ENCODE data around the gene PLXNB2. TPM values are rescaled to one million over a fixed set of nuclear protein-coding genes. Genes with fewer than 3 reads are reported as not detected.

PLXNB2 gene
- polyA plus RNA-seq, 1 of the 3 experiments (the other 2 are of a cell fraction), result 108 TPM

DNA sequence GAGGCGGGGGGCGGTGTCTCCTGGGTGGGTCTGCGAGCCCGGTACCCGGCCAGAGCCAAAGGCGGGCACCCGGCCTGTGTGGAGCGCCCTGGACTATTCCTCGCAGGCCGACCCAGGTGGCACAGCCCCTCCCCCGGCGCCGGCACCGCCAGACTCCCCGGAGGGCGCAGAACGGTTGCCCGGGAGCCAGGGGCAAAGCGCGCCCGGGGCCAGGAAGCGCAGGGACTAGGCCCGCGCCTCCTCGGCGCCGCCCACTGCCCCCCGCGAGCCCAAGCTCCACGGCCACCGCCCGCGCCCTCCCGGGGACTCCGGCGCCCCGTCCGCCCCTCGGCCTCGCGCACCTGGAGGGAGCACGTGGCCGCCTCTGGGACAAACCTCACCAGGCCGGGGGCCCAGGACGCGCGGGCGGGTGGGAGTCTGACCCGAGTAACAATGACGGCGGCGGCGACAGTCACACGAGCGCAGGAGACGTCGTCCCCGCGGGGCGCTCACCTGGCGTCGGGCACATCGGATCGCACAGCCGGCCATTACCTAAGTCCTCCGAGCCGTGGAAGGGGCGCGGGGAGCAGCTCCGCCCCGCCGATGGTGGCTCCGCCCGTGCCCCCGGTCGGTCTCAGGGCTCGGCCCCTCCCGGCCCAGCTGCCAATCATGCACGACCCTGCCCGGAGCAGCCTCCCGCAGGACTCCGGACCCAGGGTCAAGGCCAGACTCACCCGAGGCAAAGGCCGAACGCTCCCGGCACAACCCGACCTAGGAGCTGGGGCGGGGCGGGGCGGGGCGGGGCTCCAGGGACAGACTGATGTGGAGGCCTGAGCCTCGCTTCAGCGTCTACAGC lies 7.4 kb downstream of the PLXNB2 start:
- no peak overlapping the region for H3K4me3 ChIP-seq (ENCODE audit: low read depth in 2 of 2, low read length in 1 of 2)
- no peaks in the 10 kb centered on the region for H3K9me2 ChIP-seq
- H3K27ac ChIP-seq (ENCODE audit: low read depth in 2 of 2, low read length in 1 of 2), result no peak overlapping the region; a peak in 1 of 4 replicates
- no peaks in the 10 kb centered on the region for H3K9me3 ChIP-seq
- H4K20me1 ChIP-seq (ENCODE audit: insufficient read depth), result peaks cover 88% of the 10 kb centered on the region
- CTCF ChIA-PET, result interaction anchor here (0.6 to 3.4 kb wide), 8 partner anchors 24 to 159 kb away, joined by 3 to 19 read pairs (median 4); partner anchors contain the start of gene HDAC10
- H3K4me2 ChIP-seq, result no peak overlapping the region
- no peaks in the 10 kb centered on the region for H3K27me3 ChIP-seq (ENCODE audit: insufficient read depth)
- no peak for DNase-seq
- H3K4me1 ChIP-seq (ENCODE audit: control insufficient read depth in 1 of 2, insufficient read depth in 2 of 2, low read depth in 1 of 2, low read length in 1 of 2), result peaks cover 34 to 44% of the 10 kb centered on the region in 2 experiments; a peak in 3 of 4 replicates
- peaks cover 99% of the 10 kb centered on the region for H3K79me2 ChIP-seq (ENCODE audit: insufficient read depth)
- no peak overlapping the region for H2AFZ ChIP-seq (ENCODE audit: low read depth)
- POLR2A ChIA-PET, result no interaction called here
- TF ChIP-seq MXI1 (IDR thresholded peaks at IDR 0.05; ENCODE audit: low read depth, low read length), result no peak
- TF ChIP-seq, protein P1, sequence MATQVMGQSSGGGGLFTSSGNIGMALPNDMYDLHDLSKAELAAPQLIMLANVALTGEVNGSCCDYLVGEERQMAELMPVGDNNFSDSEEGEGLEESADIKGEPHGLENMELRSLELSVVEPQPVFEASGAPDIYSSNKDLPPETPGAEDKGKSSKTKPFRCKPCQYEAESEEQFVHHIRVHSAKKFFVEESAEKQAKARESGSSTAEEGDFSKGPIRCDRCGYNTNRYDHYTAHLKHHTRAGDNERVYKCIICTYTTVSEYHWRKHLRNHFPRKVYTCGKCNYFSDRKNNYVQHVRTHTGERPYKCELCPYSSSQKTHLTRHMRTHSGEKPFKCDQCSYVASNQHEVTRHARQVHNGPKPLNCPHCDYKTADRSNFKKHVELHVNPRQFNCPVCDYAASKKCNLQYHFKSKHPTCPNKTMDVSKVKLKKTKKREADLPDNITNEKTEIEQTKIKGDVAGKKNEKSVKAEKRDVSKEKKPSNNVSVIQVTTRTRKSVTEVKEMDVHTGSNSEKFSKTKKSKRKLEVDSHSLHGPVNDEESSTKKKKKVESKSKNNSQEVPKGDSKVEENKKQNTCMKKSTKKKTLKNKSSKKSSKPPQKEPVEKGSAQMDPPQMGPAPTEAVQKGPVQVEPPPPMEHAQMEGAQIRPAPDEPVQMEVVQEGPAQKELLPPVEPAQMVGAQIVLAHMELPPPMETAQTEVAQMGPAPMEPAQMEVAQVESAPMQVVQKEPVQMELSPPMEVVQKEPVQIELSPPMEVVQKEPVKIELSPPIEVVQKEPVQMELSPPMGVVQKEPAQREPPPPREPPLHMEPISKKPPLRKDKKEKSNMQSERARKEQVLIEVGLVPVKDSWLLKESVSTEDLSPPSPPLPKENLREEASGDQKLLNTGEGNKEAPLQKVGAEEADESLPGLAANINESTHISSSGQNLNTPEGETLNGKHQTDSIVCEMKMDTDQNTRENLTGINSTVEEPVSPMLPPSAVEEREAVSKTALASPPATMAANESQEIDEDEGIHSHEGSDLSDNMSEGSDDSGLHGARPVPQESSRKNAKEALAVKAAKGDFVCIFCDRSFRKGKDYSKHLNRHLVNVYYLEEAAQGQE (IDR thresholded peaks at IDR 0.05; ENCODE audit: low read depth, low read length), result no peak
- no peak for TF ChIP-seq TAF1 (IDR thresholded peaks at IDR 0.05; ENCODE audit: borderline replicate concordance, low read depth, low read length)
- TF ChIP-seq POLR2AphosphoS5 (IDR thresholded peaks at IDR 0.05; ENCODE audit: low read depth, low read length), result no peak
- TF ChIP-seq NFIC (IDR thresholded peaks at IDR 0.05; ENCODE audit: borderline replicate concordance), result no peak
- TF ChIP-seq, protein P2, sequence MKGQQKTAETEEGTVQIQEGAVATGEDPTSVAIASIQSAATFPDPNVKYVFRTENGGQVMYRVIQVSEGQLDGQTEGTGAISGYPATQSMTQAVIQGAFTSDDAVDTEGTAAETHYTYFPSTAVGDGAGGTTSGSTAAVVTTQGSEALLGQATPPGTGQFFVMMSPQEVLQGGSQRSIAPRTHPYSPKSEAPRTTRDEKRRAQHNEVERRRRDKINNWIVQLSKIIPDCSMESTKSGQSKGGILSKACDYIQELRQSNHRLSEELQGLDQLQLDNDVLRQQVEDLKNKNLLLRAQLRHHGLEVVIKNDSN (IDR thresholded peaks at IDR 0.05; ENCODE audit: borderline replicate concordance, low read depth), result no peak
- no peak for TF ChIP-seq FOXM1 (IDR thresholded peaks at IDR 0.05; ENCODE audit: low read depth)
- no peak for TF ChIP-seq SIN3A (IDR thresholded peaks at IDR 0.05; ENCODE audit: borderline replicate concordance, low read depth, low read length)
- TF ChIP-seq MAX (IDR thresholded peaks at IDR 0.05; ENCODE audit: low read depth), result no peak
- no peak for TF ChIP-seq JUND (IDR thresholded peaks at IDR 0.05)
- WGBS (ENCODE audit: low lambda C conversion rate), result 95% methylated on average over 42 of the region's 93 CpGs
- H3F3A ChIP-seq (replicated peaks; ENCODE audit: insufficient read depth), result peaks cover 5% of the 10 kb centered on the region
- H3K9ac ChIP-seq, result no peak overlapping the region
- H3K36me3 ChIP-seq (replicated peaks in 1 of 2; ENCODE audit: control insufficient read depth in 1 of 2, insufficient read depth in 2 of 2, low read length in 1 of 2), result peaks cover 0 to 11% of the 10 kb centered on the region in 2 experiments

Data from SK-N-SH (cell line).